HCT116 (cell line): ENCODE measurements around the gene NRIP3. TPM values are rescaled to one million over a fixed set of nuclear protein-coding genes. Genes with fewer than 3 reads are reported as not detected.

Experiments
- ATAC-seq: fragments of 200-7000 bp; cut with Tn5 transposase; 2 replicates; pipeline ENCODE4 v1.9.1; 2020; ENCODE audit warnings: mild to moderate bottlenecking, moderate library complexity
- BruUV-seq: library from RNA; stranded (reverse); fragments of 400-500 nt; replicated peaks from 2 replicates; lab custom pipeline; 2021; lab: Mats Ljungman, UMichigan
- CTCF ChIA-PET: fragments of 300-600 bp; sonication (Branson Sonifier 250); formaldehyde crosslinking; loops from one replicate; lab custom pipeline; 2021; ENCODE audit warnings: antibody characterized with exemption; lab: Charles Lee
- POLR2A ChIA-PET: fragments of 300-600, 350-600 bp; sonication (Branson Sonifier 250); formaldehyde crosslinking; loops from one replicate; lab custom pipeline; 2021; ENCODE audit warnings: antibody characterized with exemption; lab: Charles Lee
- RAD21 ChIA-PET, 2 experiments: fragments of 300-600 bp; sonication (Branson Sonifier 250); formaldehyde crosslinking; loops; one replicate each; lab custom pipeline; 2023; ENCODE audit warnings: low total read pairs in 2 of 2; ENCODE audit not compliant: uncharacterized antibody in 2 of 2, unreplicated experiment in 2 of 2, low non-redundant PET in 1 of 2; lab: Charles Lee
- DNase-seq: peaks from one replicate; pipeline ENCODE4 v3.0.0-alpha.2; 2010; ENCODE audit warnings: low read depth, low spot score
- H2AFZ ChIP-seq: fragments of 200-600 bp; shearing (Covaris generic), sonication (generic); 2 replicates; pipeline ENCODE4 v1.6.1; 2017; ENCODE audit warnings: low read depth, mixed run types, mixed read lengths, antibody characterized with exemption, low read length; ENCODE audit not compliant: poor library complexity, severe bottlenecking
- H3K27ac ChIP-seq: 2 replicates; pipeline ENCODE4 v1.5.1; 2012; ENCODE audit warnings: low read depth, low read length
- H3K27me3 ChIP-seq: fragments of 200-600 bp; sonication (generic); 2 replicates; pipeline ENCODE4 v1.6.1; 2016; ENCODE audit warnings: mixed run types, low read length, mixed read lengths; ENCODE audit not compliant: insufficient read depth
- H3K36me3 ChIP-seq, 2 experiments: fragments of 200-500 bp in 1 of 2; fragments of 200-600 bp in 1 of 2; sonication (Bioruptor generic) in 1 of 2; sonication (generic) in 1 of 2; 2 replicates each; pipeline versions ENCODE4 v1.5.1 to v1.6.1; 2014 to 2016; ENCODE audit warnings: low read length in 2 of 2, inconsistent platforms in 1 of 2, mixed read lengths in 1 of 2, mixed run types in 1 of 2; ENCODE audit not compliant: insufficient read depth in 2 of 2, control insufficient read depth in 1 of 2
- H3K4me1 ChIP-seq, 2 experiments: fragments of 200-600 bp in 1 of 2; sonication (generic) in 1 of 2; 2 replicates each; pipeline versions ENCODE4 v1.5.1 to v1.6.1; 2012 to 2017; ENCODE audit warnings: low read length in 2 of 2, inconsistent platforms in 1 of 2, mild to moderate bottlenecking in 1 of 2, mixed read lengths in 1 of 2, mixed run types in 1 of 2, moderate library complexity in 1 of 2; ENCODE audit not compliant: insufficient read depth in 2 of 2, control insufficient read depth in 1 of 2
- H3K4me2 ChIP-seq: fragments of 200-600 bp; sonication (generic); 2 replicates; pipeline ENCODE4 v1.6.1; 2017; ENCODE audit warnings: mixed run types, low read length, mixed read lengths
- H3K4me3 ChIP-seq, 2 experiments: fragments of 200-600 bp in 1 of 2; sonication (generic) in 1 of 2; replicated peaks in 1 of 2; 2 replicates each; pipeline ENCODE4 v1.5.1; 2011 to 2016; ENCODE audit warnings: low read length in 2 of 2, control low read depth in 1 of 2, low read depth in 1 of 2, mild to moderate bottlenecking in 1 of 2, mixed read lengths in 1 of 2, mixed run types in 1 of 2
- H3K79me2 ChIP-seq: fragments of 200-600 bp; sonication (generic); 2 replicates; pipeline ENCODE4 v1.6.1; 2017; ENCODE audit warnings: mild to moderate bottlenecking, mixed run types, low read length, moderate library complexity, mixed read lengths; ENCODE audit not compliant: insufficient read depth
- H3K9ac ChIP-seq: fragments of 200-600 bp; sonication (generic); 2 replicates; pipeline ENCODE4 v1.6.1; 2016; ENCODE audit warnings: low read length, mixed read lengths
- H3K9me2 ChIP-seq: fragments of 200-600 bp; sonication (generic), shearing (Covaris generic); 2 replicates; pipeline ENCODE4 v1.6.1; 2017; ENCODE audit warnings: mixed run types, mild to moderate bottlenecking, moderate library complexity; ENCODE audit not compliant: insufficient read depth
- H3K9me3 ChIP-seq, 2 experiments: fragments of 200-500 bp in 1 of 2; fragments of 200-600 bp in 1 of 2; sonication (Bioruptor generic) in 1 of 2; sonication (generic) in 1 of 2; 2 replicates each; pipeline ENCODE4 v1.6.1; 2014 to 2017; ENCODE audit warnings: low read length in 2 of 2, mixed read lengths in 2 of 2, inconsistent platforms in 1 of 2, low read depth in 1 of 2, mild to moderate bottlenecking in 1 of 2, mixed run types in 1 of 2, moderate library complexity in 1 of 2; ENCODE audit not compliant: control insufficient read depth in 1 of 2, insufficient read depth in 1 of 2
- H4K20me1 ChIP-seq: fragments of 200-600 bp; sonication (generic), shearing (Covaris generic); 2 replicates; pipeline ENCODE4 v1.6.1; 2017; ENCODE audit warnings: mixed run types, mild to moderate bottlenecking, moderate library complexity; ENCODE audit not compliant: insufficient read depth
- ATF3 ChIP-seq: IDR thresholded peaks from 2 replicates; pipeline ENCODE4 v1.6.1; 2012
- CBX3 ChIP-seq: IDR thresholded peaks from 2 replicates; pipeline ENCODE4 v1.6.1; 2012; ENCODE audit warnings: low read depth
- CEBPB ChIP-seq: IDR thresholded peaks from 2 replicates; pipeline ENCODE4 v1.6.1; 2012; ENCODE audit warnings: low read depth
- EGR1 ChIP-seq: IDR thresholded peaks from 2 replicates; pipeline ENCODE4 v1.6.1; 2012; ENCODE audit warnings: low read depth
- ELF1 ChIP-seq: IDR thresholded peaks from 2 replicates; pipeline ENCODE4 v1.6.1; 2012; ENCODE audit warnings: low read depth, borderline replicate concordance
- EZH2 ChIP-seq: fragments of 200-600 bp; sonication (generic); IDR thresholded peaks from 2 replicates; pipeline ENCODE4 v1.6.1; 2017; ENCODE audit warnings: antibody characterized with exemption, mixed run types
- FOSL1 ChIP-seq: IDR thresholded peaks from 2 replicates; pipeline ENCODE4 v1.6.1; 2012; ENCODE audit warnings: low read depth
- MAX ChIP-seq: IDR thresholded peaks from 2 replicates; pipeline ENCODE4 v1.6.1; 2012
- POLR2AphosphoS5 ChIP-seq: IDR thresholded peaks from 2 replicates; pipeline ENCODE4 v1.6.1; 2011; ENCODE audit warnings: mild to moderate bottlenecking, low read depth, low read length, moderate library complexity
- REST ChIP-seq: IDR thresholded peaks from 2 replicates; pipeline ENCODE4 v1.6.1; 2012; ENCODE audit warnings: low read depth
- SIN3A ChIP-seq: IDR thresholded peaks from 2 replicates; pipeline ENCODE4 v1.6.1; 2012; ENCODE audit warnings: low read depth
- SP1 ChIP-seq: IDR thresholded peaks from 2 replicates; pipeline ENCODE4 v1.6.1; 2012; ENCODE audit warnings: low read depth
- ZFX ChIP-seq: fragments of 450-650 bp; IDR thresholded peaks from 2 replicates; pipeline ENCODE4 v1.6.1; 2017
- ZNF274 ChIP-seq: fragments of 200-500 bp; sonication (Bioruptor generic); IDR thresholded peaks from 2 replicates; pipeline ENCODE4 v1.6.1; 2014; ENCODE audit warnings: mild to moderate bottlenecking, low read depth, low read length, inconsistent platforms
- intact Hi-C: fragments of 100-400 bp; cut with micrococcal nuclease; formaldehyde crosslinking; loops from 2 replicates; pipeline ENCODE4 v1.10.0; 2022
- total RNA-seq: library from RNA; stranded (reverse); gene quantifications from one replicate; pipeline ENCODE4 v1.2.1, GENCODE V29; 2021; ENCODE audit not compliant: unreplicated experiment

Gene NRIP3
- total RNA-seq, 1 experiment from 2014 or later: 0.15 TPM

- BruUV-seq: no TSS peak
- H3K27ac ChIP-seq: no peak overlapping the region
- H3K9me3 ChIP-seq: no peaks in the 10 kb centered on the region
- H2AFZ ChIP-seq: no peak overlapping the region
- ChIA-PET CTCF (no interaction called here), POLR2A (no interaction called here), RAD21 (no interaction called here)
- no peak overlapping the region for H3K9ac ChIP-seq
- H3K27me3 ChIP-seq: peaks cover 5% of the 10 kb centered on the region; the same call in 1 of the 2 replicates
- H3K36me3 ChIP-seq: no peaks in the 10 kb centered on the region
- no peaks in the 10 kb centered on the region for H3K9me2 ChIP-seq
- H3K4me1 ChIP-seq: 0 out of 4 replicates have a peak, but pooled peaks cover 0 to 2% of the 10 kb centered on the region in 2 experiments
- no peak overlapping the region for H3K4me2 ChIP-seq
- ATAC-seq (no peak), DNase-seq (no peak)
- TF ChIP-seq SIN3A (no peak), CEBPB (no peak), POLR2AphosphoS5 (no peak), ATF3 (no peak), ZFX (no peak), SP1 (no peak), ZNF274 (no peak), REST (no peak), CBX3 (no peak), EZH2 (no peak), ELF1 (no peak), FOSL1 (no peak), EGR1 (no peak), MAX (no peak)
- H3K4me3 ChIP-seq: no peak overlapping the region
- intact Hi-C loops: no loop called here
- H4K20me1 ChIP-seq: no peaks in the 10 kb centered on the region
- H3K79me2 ChIP-seq: no peaks in the 10 kb centered on the region
These were observed 16.1 kb upstream of the NRIP3 start for GRCh38 chr11:9019861-9020260.
